Stimulated activated naive CD4-positive, alpha-beta T cell (primary cell): ENCODE measurements around the gene LPP.

Source experiments
- DNase-seq, 6 experiments: peaks; one replicate each; lab custom pipeline; 2025; lab: John Stamatoyannopoulos, UW

The LPP gene

GRCh38 chr3:188792793-188793192 lies 638.8 kb downstream of the LPP start:
- DNase-seq, result no peak

GRCh38 chr3:188796122-188796631 lies 642.2 kb downstream of the LPP start:
- no peak for DNase-seq

GRCh38 chr3:188797045-188797444 lies 643.1 kb downstream of the LPP start:
- no peak for DNase-seq

GRCh38 chr3:188798556-188799145 lies 644.7 kb downstream of the LPP start:
- DNase-seq, result no peak

- DNase-seq, result no peak
These were observed 647.4 kb downstream of the LPP start for GRCh38 chr3:188801393-188801792.

GRCh38 chr3:188802645-188803044 lies 648.7 kb downstream of the LPP start:
- no peak for DNase-seq

- DNase-seq, result no peak
These were observed 653.0 kb downstream of the LPP start for GRCh38 chr3:188807006-188807405.

GRCh38 chr3:188812198-188812597 lies 658.2 kb downstream of the LPP start:
- no peak for DNase-seq

- no peak for DNase-seq
These were observed 660.6 kb downstream of the LPP start for GRCh38 chr3:188814581-188814980.

- DNase-seq, result no peak
These were observed 663.4 kb downstream of the LPP start for GRCh38 chr3:188817103-188817934.

- DNase-seq, result no peak
These were observed 663.9 kb downstream of the LPP start for GRCh38 chr3:188817935-188818269.

- DNase-seq, result no peak
These were observed 664.3 kb downstream of the LPP start for GRCh38 chr3:188818282-188818681.

GRCh38 chr3:188819939-188820338 lies 666.0 kb downstream of the LPP start:
- no peak for DNase-seq

GRCh38 chr3:188822004-188822403 lies 668.0 kb downstream of the LPP start:
- no peak for DNase-seq

GRCh38 chr3:188822411-188822810 lies 668.5 kb downstream of the LPP start:
- DNase-seq, result no peak

GRCh38 chr3:188824566-188824965 lies 670.6 kb downstream of the LPP start:
- DNase-seq, result no peak

- DNase-seq, result no peak
These were observed 671.9 kb downstream of the LPP start for GRCh38 chr3:188825901-188826300.

- DNase-seq, result no peak
These were observed 672.6 kb downstream of the LPP start for GRCh38 chr3:188826574-188826973.

GRCh38 chr3:188827103-188827502 lies 673.1 kb downstream of the LPP start:
- DNase-seq, result no peak

- no peak for DNase-seq
These were observed 673.6 kb downstream of the LPP start for GRCh38 chr3:188827576-188827975.

GRCh38 chr3:188829130-188829529 lies 675.2 kb downstream of the LPP start:
- no peak for DNase-seq

GRCh38 chr3:188829576-188829975 lies 675.6 kb downstream of the LPP start:
- no peak for DNase-seq

GRCh38 chr3:188830893-188831292 lies 676.9 kb downstream of the LPP start:
- no peak for DNase-seq

GRCh38 chr3:188832146-188832545 lies 678.2 kb downstream of the LPP start:
- no peak for DNase-seq
